OCI-LY1 (cell line): ENCODE measurements around the gene LST1.

Source experiments
- H2AFZ ChIP-seq: fragments of 200-600 bp; sonication (generic), shearing (Covaris generic); 2 replicates; pipeline ENCODE4 v1.6.0; 2014; ENCODE audit warnings: antibody characterized with exemption, mild to moderate bottlenecking, low read length
- H3F3A ChIP-seq: fragments of 200-600 bp; sonication (generic), shearing (Covaris generic); 2 replicates; pipeline ENCODE4 v1.6.0; 2014; ENCODE audit warnings: mild to moderate bottlenecking, antibody characterized with exemption, low read length, moderate library complexity; ENCODE audit not compliant: insufficient read depth
- H3K27ac ChIP-seq: fragments of 200-600 bp; sonication (generic); 2 replicates; pipeline ENCODE4 v1.5.1; 2014; ENCODE audit warnings: low read length, mixed run types, mild to moderate bottlenecking, low read depth; ENCODE audit not compliant: poor library complexity, severe bottlenecking
- H3K27me3 ChIP-seq: fragments of 200-600 bp; sonication (generic); 2 replicates; pipeline ENCODE4 v1.6.0; 2014; ENCODE audit warnings: antibody characterized with exemption, mild to moderate bottlenecking, low read length, moderate library complexity; ENCODE audit not compliant: insufficient read depth
- H3K36me3 ChIP-seq: fragments of 200-600 bp; sonication (generic); 2 replicates; pipeline ENCODE4 v1.6.1; 2014; ENCODE audit warnings: mild to moderate bottlenecking, antibody characterized with exemption, low read length, moderate library complexity, mixed read lengths; ENCODE audit not compliant: insufficient read depth
- H3K4me1 ChIP-seq: fragments of 200-600 bp; sonication (generic); 2 replicates; pipeline ENCODE4 v1.5.1; 2014; ENCODE audit warnings: mild to moderate bottlenecking, low read length, moderate library complexity; ENCODE audit not compliant: insufficient read depth, severe bottlenecking
- H3K4me2 ChIP-seq: fragments of 200-600 bp; sonication (generic), shearing (Covaris generic); 2 replicates; pipeline ENCODE4 v1.6.1; 2014; ENCODE audit warnings: low read length
- H3K4me3 ChIP-seq: fragments of 200-600 bp; sonication (generic); 2 replicates; pipeline ENCODE4 v1.5.1; 2014; ENCODE audit warnings: low read length, low read depth, mild to moderate bottlenecking, mixed read lengths; ENCODE audit not compliant: poor library complexity, severe bottlenecking
- H3K79me2 ChIP-seq: fragments of 200-600 bp; shearing (Covaris generic); 2 replicates; pipeline ENCODE4 v1.6.1; 2016; ENCODE audit warnings: mixed run types, low read length, mixed read lengths; ENCODE audit not compliant: insufficient read depth
- H3K9ac ChIP-seq: fragments of 200-600 bp; sonication (generic), shearing (Covaris generic); 2 replicates; pipeline ENCODE4 v1.6.1; 2014; ENCODE audit warnings: mild to moderate bottlenecking, low read length, mixed read lengths
- H3K9me2 ChIP-seq: fragments of 200-600 bp; sonication (generic), shearing (Covaris generic); 2 replicates; pipeline ENCODE4 v1.6.1; 2014; ENCODE audit warnings: low read depth, mild to moderate bottlenecking, low read length, mixed read lengths
- H3K9me3 ChIP-seq: fragments of 200-600 bp; shearing (Covaris generic); 2 replicates; pipeline ENCODE4 v1.6.1; 2014; ENCODE audit warnings: low read length, mixed read lengths
- H4K20me1 ChIP-seq: fragments of 200-600 bp; sonication (generic), shearing (Covaris generic); 2 replicates; pipeline ENCODE4 v1.6.0; 2016; ENCODE audit warnings: mild to moderate bottlenecking, low read length; ENCODE audit not compliant: insufficient read depth
- EZH2 ChIP-seq: fragments of 200-600 bp; sonication (generic), shearing (Covaris generic); IDR thresholded peaks from 2 replicates; pipeline ENCODE4 v1.8.0; 2017; ENCODE audit warnings: borderline replicate concordance, mixed run types, mild to moderate bottlenecking, antibody characterized with exemption, low read length, moderate library complexity, mixed read lengths
- TF ChIP-seq, protein P1 (sequence below): fragments of 200-600 bp; sonication (generic), shearing (Covaris generic); IDR thresholded peaks from 2 replicates; pipeline ENCODE4 v1.5.1; 2017; ENCODE audit warnings: mild to moderate bottlenecking, antibody characterized with exemption, low read length, moderate library complexity, mixed read lengths

The LST1 gene

DNA sequence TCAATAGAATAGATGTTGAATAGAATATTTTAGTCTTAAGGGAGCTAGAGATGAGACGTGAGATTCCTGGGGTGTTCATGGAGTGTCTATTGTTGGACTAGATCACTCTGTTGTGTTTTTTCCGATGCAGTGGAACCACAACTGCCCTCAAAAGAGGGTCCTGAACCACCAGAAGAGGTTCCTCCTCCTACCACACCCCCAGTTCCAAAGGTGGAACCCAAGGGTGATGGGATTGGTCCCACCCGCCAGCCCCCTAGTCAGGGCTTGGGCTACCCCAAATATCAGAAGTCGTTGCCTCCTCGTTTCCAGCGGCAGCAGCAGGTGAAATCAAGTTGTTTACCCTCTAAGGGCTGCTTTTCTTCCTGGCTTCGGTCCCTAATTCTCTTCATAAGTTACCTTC lies 42.9 kb downstream of the LST1 start:
- Histone ChIP-seq H3K27me3 (no peaks in the 10 kb centered on the region), H3K9me3 (no peaks in the 10 kb centered on the region), H3F3A (no peaks in the 10 kb centered on the region), H3K4me3 (no peak overlapping the region), H2AFZ (no peak overlapping the region), H3K9me2 (no peaks in the 10 kb centered on the region), H3K4me1 (no peaks in the 10 kb centered on the region), H3K79me2 (no peaks in the 10 kb centered on the region), H3K36me3 (peaks cover 100% of the 10 kb centered on the region), H4K20me1 (no peaks in the 10 kb centered on the region), H3K4me2 (no peak overlapping the region), H3K9ac (no peak overlapping the region), H3K27ac (no peak overlapping the region)
- TF ChIP-seq EZH2, result no peak
- TF ChIP-seq, protein P1, sequence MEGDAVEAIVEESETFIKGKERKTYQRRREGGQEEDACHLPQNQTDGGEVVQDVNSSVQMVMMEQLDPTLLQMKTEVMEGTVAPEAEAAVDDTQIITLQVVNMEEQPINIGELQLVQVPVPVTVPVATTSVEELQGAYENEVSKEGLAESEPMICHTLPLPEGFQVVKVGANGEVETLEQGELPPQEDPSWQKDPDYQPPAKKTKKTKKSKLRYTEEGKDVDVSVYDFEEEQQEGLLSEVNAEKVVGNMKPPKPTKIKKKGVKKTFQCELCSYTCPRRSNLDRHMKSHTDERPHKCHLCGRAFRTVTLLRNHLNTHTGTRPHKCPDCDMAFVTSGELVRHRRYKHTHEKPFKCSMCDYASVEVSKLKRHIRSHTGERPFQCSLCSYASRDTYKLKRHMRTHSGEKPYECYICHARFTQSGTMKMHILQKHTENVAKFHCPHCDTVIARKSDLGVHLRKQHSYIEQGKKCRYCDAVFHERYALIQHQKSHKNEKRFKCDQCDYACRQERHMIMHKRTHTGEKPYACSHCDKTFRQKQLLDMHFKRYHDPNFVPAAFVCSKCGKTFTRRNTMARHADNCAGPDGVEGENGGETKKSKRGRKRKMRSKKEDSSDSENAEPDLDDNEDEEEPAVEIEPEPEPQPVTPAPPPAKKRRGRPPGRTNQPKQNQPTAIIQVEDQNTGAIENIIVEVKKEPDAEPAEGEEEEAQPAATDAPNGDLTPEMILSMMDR, result no peak

DNA sequence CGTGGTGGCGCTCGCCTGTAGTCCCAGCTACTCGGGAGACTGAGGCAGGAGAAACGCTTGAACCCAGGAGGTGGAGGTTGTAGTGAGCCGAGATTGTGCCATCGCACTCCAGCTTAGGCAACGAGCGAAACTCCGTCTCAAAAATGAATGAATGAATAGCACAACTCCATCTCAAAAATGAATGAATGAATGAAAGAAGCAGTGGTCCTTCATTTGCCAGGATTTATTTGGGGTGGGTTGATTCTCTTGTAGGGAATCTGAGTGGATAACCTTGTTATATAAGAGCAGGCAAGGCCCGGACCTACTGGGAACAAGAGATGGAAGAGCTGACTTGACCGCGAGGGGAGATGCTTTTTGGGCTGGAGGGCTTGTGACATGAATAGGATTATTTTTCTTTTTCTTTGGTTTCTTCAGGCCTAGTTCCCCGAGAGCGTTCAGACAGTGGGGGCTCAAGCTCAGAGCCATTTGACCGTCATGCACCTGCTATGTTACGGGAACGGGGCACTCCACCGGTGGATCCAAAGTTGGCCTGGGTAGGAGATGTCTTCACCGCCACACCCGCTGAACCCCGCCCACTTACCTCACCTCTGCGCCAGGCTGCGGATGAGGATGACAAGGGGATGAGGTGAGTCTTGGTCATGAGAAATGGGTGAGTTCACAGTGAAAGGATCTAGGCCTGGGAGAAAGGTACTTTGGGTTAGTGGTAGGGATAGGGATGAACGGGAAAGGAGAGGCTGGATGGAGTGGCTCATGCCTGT lies 44.3 kb downstream of the LST1 start:
- H3K27me3 ChIP-seq, result no peaks in the 10 kb centered on the region
- H3K79me2 ChIP-seq, result no peaks in the 10 kb centered on the region
- no peak overlapping the region for H3K4me3 ChIP-seq
- no peaks in the 10 kb centered on the region for H4K20me1 ChIP-seq
- no peaks in the 10 kb centered on the region for H3K9me3 ChIP-seq
- no peak overlapping the region for H3K4me2 ChIP-seq
- no peak for TF ChIP-seq EZH2
- TF ChIP-seq, protein P1, result no peak
- no peak overlapping the region for H3K9ac ChIP-seq
- no peak overlapping the region for H2AFZ ChIP-seq
- no peaks in the 10 kb centered on the region for H3K9me2 ChIP-seq
- H3F3A ChIP-seq, result no peaks in the 10 kb centered on the region
- H3K36me3 ChIP-seq, result peaks cover 100% of the 10 kb centered on the region
- no peaks in the 10 kb centered on the region for H3K4me1 ChIP-seq
- H3K27ac ChIP-seq, result no peak overlapping the region

DNA sequence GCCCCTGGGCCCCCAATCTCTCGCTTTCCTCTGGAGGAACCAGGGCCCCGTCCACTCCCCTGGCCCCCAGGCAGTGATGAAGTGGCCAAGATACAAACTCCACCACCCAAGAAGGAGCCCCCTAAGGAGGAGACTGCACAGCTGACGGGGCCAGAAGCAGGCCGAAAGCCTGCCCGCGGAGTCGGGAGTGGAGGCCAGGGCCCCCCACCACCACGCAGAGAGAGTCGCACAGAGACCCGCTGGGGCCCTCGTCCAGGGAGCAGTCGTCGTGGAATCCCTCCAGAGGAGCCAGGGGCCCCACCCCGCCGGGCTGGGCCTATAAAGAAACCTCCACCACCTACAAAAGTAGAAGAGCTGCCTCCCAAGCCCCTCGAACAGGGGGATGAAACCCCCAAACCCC lies 45.1 kb downstream of the LST1 start:
- Histone ChIP-seq H3K27ac (no peak overlapping the region), H3F3A (no peaks in the 10 kb centered on the region), H3K9me2 (no peaks in the 10 kb centered on the region), H4K20me1 (no peaks in the 10 kb centered on the region), H3K4me3 (no peak overlapping the region), H3K4me2 (no peak overlapping the region), H3K9me3 (no peaks in the 10 kb centered on the region), H3K79me2 (no peaks in the 10 kb centered on the region), H3K4me1 (no peaks in the 10 kb centered on the region), H2AFZ (no peak overlapping the region), H3K9ac (no peak overlapping the region), H3K27me3 (no peaks in the 10 kb centered on the region), H3K36me3 (peaks cover 100% of the 10 kb centered on the region)
- no peak for TF ChIP-seq EZH2
- TF ChIP-seq, protein P1, result no peak
